Spinal cord (tissue), 10 donors: ENCODE results near the gene HSDL2. TPM values are rescaled to one million over a fixed set of nuclear protein-coding genes. Genes with fewer than 3 reads are reported as not detected.
A peak's percentile ranks its signal among the peaks of the same experiment; 100 is the strongest.

Experiments used
- DNase-seq, 6 donors: peaks; one replicate each; pipeline versions ENCODE4 v3.0.0 to v3.0.0-alpha.2; 2013 to 2015; ENCODE audit warnings: low spot score in 6 of 6, low read depth in 4 of 6
- H3K27ac ChIP-seq: one replicate; pipeline ENCODE4 v1.5.1; 2013; ENCODE audit warnings: low read depth, low read length, control low read depth
- H3K27me3 ChIP-seq: one replicate; pipeline ENCODE4 v1.6.1; 2013; ENCODE audit warnings: low read length; ENCODE audit not compliant: control insufficient read depth, insufficient read depth
- H3K36me3 ChIP-seq: one replicate; pipeline ENCODE4 v1.6.1; 2013; ENCODE audit warnings: low read length; ENCODE audit not compliant: control insufficient read depth, insufficient read depth
- H3K4me1 ChIP-seq: one replicate; pipeline ENCODE4 v1.6.1; 2013; ENCODE audit warnings: low read length; ENCODE audit not compliant: control insufficient read depth, insufficient read depth
- H3K4me3 ChIP-seq: one replicate; pipeline ENCODE4 v1.5.1; 2013; ENCODE audit warnings: low read depth, low read length, control low read depth
- H3K9me3 ChIP-seq: one replicate; pipeline ENCODE4 v1.6.1; 2013; ENCODE audit warnings: low read length; ENCODE audit not compliant: control insufficient read depth, insufficient read depth
- WGBS: methylation state at CpG from one replicate; pipeline ENCODE4 v1.1.5; 2013; ENCODE audit warnings: missing lambda C conversion rate; ENCODE audit not compliant: insufficient coverage; 5-methylcytosine and 5-hydroxymethylcytosine counted together
- polyA plus RNA-seq, 2 donors: library from polyadenylated mRNA; unstranded; fragments of 120-200 nt; gene quantifications; one replicate each; pipeline ENCODE4 v1.2.1, GENCODE V29; 2013; ENCODE audit not compliant: insufficient read length in 2 of 2
- total RNA-seq, 2 donors: library from RNA; depleted of rRNA in 1 of 2; stranded (reverse); fragments of 120-200 nt in 1 of 2; fragments of >200 nt in 1 of 2; gene quantifications; one replicate each; pipeline versions ENCODE4 v1.2.3 to v1.2.4, GENCODE V29; 2013 to 2014
- donor health status: healthy.

HSDL2 gene
- total and polyA plus RNA-seq, 4 donors, result 47.7 to 62.7 (median 56.8) TPM

DNA sequence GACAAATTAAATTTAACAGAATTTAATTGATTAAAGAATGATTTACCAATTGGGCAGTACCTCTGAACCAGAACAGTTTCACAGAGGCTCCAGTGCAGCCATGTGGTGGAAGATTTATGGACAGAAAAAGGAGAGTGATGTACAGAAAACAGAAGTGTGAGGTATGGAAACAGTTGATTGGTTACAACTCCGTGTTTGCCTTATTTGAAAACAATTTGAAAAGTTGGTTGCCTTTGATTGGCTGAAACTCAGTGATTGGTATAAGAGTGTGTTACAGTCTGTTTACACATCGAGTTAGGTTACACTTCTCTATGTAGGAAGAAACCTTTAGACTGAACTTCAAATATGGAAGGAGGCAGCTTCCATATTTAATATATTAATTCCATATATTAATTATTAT is 136.9 kb downstream of the HSDL2 start:
- DNase-seq, result no peak
- no peak overlapping the region for H3K27ac ChIP-seq
- H3K27me3 ChIP-seq, result no peaks in the 10 kb centered on the region
- peaks cover 2% of the 10 kb centered on the region for H3K9me3 ChIP-seq
- no peaks in the 10 kb centered on the region for H3K36me3 ChIP-seq
- H3K4me3 ChIP-seq, result no peak overlapping the region
- 40% methylated on average over 1 of the region's 2 CpGs for WGBS
- no peaks in the 10 kb centered on the region for H3K4me1 ChIP-seq

DNA sequence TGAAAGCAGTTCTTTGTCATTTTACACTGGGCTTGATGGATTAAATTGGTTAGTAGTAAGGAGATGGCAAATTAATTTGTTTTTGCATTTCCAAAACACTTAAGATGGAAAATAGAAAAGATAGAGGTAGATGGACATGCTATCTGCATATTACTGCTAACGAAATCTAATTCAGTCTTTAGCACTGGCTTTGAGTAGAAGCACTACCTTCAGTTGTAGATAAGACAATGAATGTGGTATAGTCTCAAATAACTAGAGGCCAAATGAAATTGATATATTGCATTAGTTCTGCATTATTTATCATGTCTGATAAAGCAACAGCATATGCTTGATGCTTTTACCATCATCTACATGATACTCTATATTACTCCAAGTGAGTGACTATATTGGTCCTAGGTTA is 140.2 kb downstream of the HSDL2 start:
- Histone ChIP-seq H3K4me3 (no peak overlapping the region), H3K27me3 (no peaks in the 10 kb centered on the region), H3K4me1 (no peaks in the 10 kb centered on the region), H3K27ac (no peak overlapping the region), H3K9me3 (peaks cover 2% of the 10 kb centered on the region), H3K36me3 (no peaks in the 10 kb centered on the region)
- no CpG with 5 or more reads among the region's 1 CpG for WGBS
- no peak for DNase-seq

DNA sequence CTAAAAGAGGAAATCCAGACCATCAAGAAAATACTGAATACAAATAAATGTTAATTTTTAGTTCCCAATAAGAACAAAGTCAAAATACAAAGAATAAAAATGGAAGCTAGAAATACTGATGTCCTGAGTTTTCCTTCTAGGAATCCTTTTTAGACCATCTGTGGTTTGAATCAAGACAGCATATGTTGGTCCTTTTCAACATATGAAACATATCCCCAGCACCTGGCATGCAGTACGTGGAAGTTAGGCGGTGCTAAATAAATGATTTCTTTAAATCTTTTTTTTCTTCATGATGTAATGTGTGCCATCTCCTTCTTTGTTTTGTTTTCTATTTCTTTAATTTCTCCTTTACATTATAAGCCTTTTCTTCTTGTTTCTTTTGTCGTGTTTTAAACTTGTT is 140.7 kb downstream of the HSDL2 start:
- Histone ChIP-seq H3K9me3 (peaks cover 2% of the 10 kb centered on the region), H3K4me1 (no peaks in the 10 kb centered on the region), H3K27ac (no peak overlapping the region), H3K36me3 (no peaks in the 10 kb centered on the region), H3K27me3 (no peaks in the 10 kb centered on the region), H3K4me3 (no peak overlapping the region)
- peak in 1 of 6 donors; percentile 83 for DNase-seq
- WGBS, result no CpG with 5 or more reads among the region's 3 CpGs

Other genes starting within 250 kb of the HSDL2 start
- gene SUSD1, start 204.8 kb upstream of the HSDL2 start, total RNA-seq, result 10 to 100 TPM; 15.8 to 39.0 TPM
- gene SUSD1, start 204.8 kb upstream of the HSDL2 start, polyA plus RNA-seq, result 10 to 100 TPM; 12.9 to 14.8 TPM
- gene PTBP3, start 46.5 kb upstream of the HSDL2 start, total RNA-seq, result 10 to 100 TPM; 17.6 to 42.7 TPM
- 10 to 100 TPM; 15.5 to 19.7 TPM for gene PTBP3, start 46.5 kb upstream of the HSDL2 start, polyA plus RNA-seq
- 10 to 100 TPM; 15.6 to 16.9 TPM for gene KIAA1958, start 106.7 kb downstream of the HSDL2 start, total RNA-seq
- 10 to 100 TPM; 11.0 to 14.4 TPM for gene KIAA1958, start 106.7 kb downstream of the HSDL2 start, polyA plus RNA-seq